Astrocyte (in vitro differentiated cells and primary cell): ENCODE data around the gene A4GNT. TPM values are rescaled to one million over a fixed set of nuclear protein-coding genes. Genes with fewer than 3 reads are reported as not detected.

Experiments
- DNase-seq: peaks from one replicate; pipeline ENCODE4 v3.0.0-alpha.2; 2010; ENCODE audit warnings: low read depth
- FAIRE-seq: peaks from 2 replicates; lab custom pipeline; 2011; peaks lifted over from hg19 to GRCh38; lab: Jason Lieb, UNC
- H2AFZ ChIP-seq: 2 replicates; pipeline ENCODE4 v1.6.0; 2012; ENCODE audit warnings: low read depth, low read length, inconsistent platforms
- H3K27ac ChIP-seq: 2 replicates; pipeline ENCODE4 v1.5.1; 2011; ENCODE audit warnings: low read depth, low read length, inconsistent platforms
- H3K27me3 ChIP-seq: 2 replicates; pipeline ENCODE4 v1.6.0; 2011; ENCODE audit warnings: low read length, inconsistent platforms; ENCODE audit not compliant: insufficient read depth
- H3K36me3 ChIP-seq: 2 replicates; pipeline ENCODE4 v1.5.1; 2011; ENCODE audit warnings: low read length, inconsistent platforms; ENCODE audit not compliant: insufficient read depth
- H3K4me1 ChIP-seq: 2 replicates; pipeline ENCODE4 v1.5.1; 2011; ENCODE audit warnings: low read length, inconsistent platforms; ENCODE audit not compliant: insufficient read depth
- H3K4me2 ChIP-seq: 2 replicates; pipeline ENCODE4 v1.6.0; 2012; ENCODE audit warnings: low read length, inconsistent platforms
- H3K4me3 ChIP-seq: 2 replicates; pipeline ENCODE4 v1.5.1; 2011; ENCODE audit warnings: low read depth, mild to moderate bottlenecking, low read length, inconsistent platforms; ENCODE audit not compliant: insufficient read depth
- H3K79me2 ChIP-seq: 2 replicates; pipeline ENCODE4 v1.6.0; 2012; ENCODE audit warnings: mild to moderate bottlenecking, low read length, inconsistent platforms; ENCODE audit not compliant: insufficient read depth
- H3K9ac ChIP-seq: 2 replicates; pipeline ENCODE4 v1.6.0; 2012; ENCODE audit warnings: mild to moderate bottlenecking, low read length, inconsistent platforms
- H3K9me3 ChIP-seq: 2 replicates; pipeline ENCODE4 v1.5.1; 2012; ENCODE audit warnings: low read depth, mild to moderate bottlenecking, low read length, inconsistent platforms; ENCODE audit not compliant: insufficient read depth
- H4K20me1 ChIP-seq: 2 replicates; pipeline ENCODE4 v1.6.0; 2012; ENCODE audit warnings: low read length, inconsistent platforms; ENCODE audit not compliant: insufficient read depth
- H3K27ac Mint-ChIP-seq: one replicate; pipeline ENCODE4 v1.8.0; 2021; ENCODE audit warnings: mild to moderate bottlenecking, mixed read lengths; ENCODE audit not compliant: unreplicated experiment
- H3K27me3 Mint-ChIP-seq: one replicate; pipeline ENCODE4 v1.8.0; 2021; ENCODE audit warnings: low read depth, mixed read lengths; ENCODE audit not compliant: unreplicated experiment
- H3K36me3 Mint-ChIP-seq: one replicate; pipeline ENCODE4 v1.8.0; 2021; ENCODE audit warnings: low read depth, mixed read lengths; ENCODE audit not compliant: unreplicated experiment
- H3K4me1 Mint-ChIP-seq: one replicate; pipeline ENCODE4 v1.8.0; 2021; ENCODE audit warnings: low read depth, mixed read lengths; ENCODE audit not compliant: unreplicated experiment
- H3K4me3 Mint-ChIP-seq: one replicate; pipeline ENCODE4 v1.8.0; 2021; ENCODE audit warnings: mild to moderate bottlenecking, moderate library complexity, mixed read lengths; ENCODE audit not compliant: unreplicated experiment
- H3K9me3 Mint-ChIP-seq: one replicate; pipeline ENCODE4 v1.8.0; 2021; ENCODE audit warnings: mild to moderate bottlenecking, mixed read lengths; ENCODE audit not compliant: unreplicated experiment
- EZH2 ChIP-seq: IDR thresholded peaks from 2 replicates; pipeline ENCODE4 v1.6.1; 2012; ENCODE audit warnings: mild to moderate bottlenecking, low read length, inconsistent platforms; ENCODE audit not compliant: insufficient read depth
- total RNA-seq: library from RNA; stranded (reverse); gene quantifications from 2 replicates; pipeline ENCODE4 v1.2.1, GENCODE V29; 2021
- TF ChIP-seq, protein P1 (sequence below): IDR thresholded peaks from 2 replicates; pipeline ENCODE4 v1.5.1; 2011; ENCODE audit warnings: low read depth, mild to moderate bottlenecking, inconsistent platforms, low read length, moderate library complexity; ENCODE audit not compliant: insufficient read depth

Gene A4GNT
- total RNA-seq, 1 donor from 2014 or later, result not detected

DNA sequence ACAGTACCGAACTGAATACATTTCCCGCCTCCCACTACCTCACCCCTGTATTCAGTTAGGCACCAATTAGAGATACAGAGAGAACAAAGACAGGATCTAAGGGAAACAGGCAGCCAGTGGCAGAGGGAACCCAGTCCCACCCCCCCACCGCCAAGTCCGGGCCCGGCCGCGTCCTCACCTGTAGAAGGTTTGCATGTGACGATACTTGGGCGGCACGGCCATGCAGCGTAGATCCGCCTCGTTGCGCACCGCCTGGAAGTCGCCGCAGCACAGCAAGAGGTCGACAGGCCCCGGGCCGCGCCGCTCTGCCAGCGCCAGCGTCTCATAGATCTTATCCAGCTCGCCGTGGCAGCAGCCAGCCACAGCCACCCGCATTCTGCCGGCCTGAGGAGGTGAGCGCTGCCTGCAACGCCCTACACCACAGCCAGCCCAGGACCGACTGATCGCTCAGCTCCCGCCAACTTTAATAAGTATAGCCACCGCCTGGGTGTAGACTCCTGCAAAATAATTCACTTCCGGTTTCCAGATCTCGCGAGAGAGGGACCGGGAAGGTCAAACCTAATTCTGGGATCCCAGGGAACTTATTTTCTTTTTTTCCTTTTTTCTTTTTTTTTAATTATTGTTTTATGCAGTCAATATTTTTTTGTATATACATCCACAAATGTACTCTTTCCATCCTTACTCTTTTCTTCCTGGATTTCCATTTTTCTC is 42.4 kb upstream of the A4GNT start, which contains the start of gene DBR1:
TSS of gene DBR1 (minus strand) at position 501 of the 711 bp plus-strand sequence. CDS start at position 375, 126 bp downstream.
- peak within 1 kb of the TSS; percentile 95 for H3K27ac Mint-ChIP-seq
- DNase-seq, result peak; percentile 60
- peaks cover 4% of the 10 kb centered on the region for H3K4me1 Mint-ChIP-seq
- H3K27me3 ChIP-seq, result no peaks in the 10 kb centered on the region
- peaks cover 2% of the 10 kb centered on the region for H3K27me3 Mint-ChIP-seq
- peak within 1 kb of the TSS; percentile 94 for H3K4me2 ChIP-seq
- TF ChIP-seq, protein P1, sequence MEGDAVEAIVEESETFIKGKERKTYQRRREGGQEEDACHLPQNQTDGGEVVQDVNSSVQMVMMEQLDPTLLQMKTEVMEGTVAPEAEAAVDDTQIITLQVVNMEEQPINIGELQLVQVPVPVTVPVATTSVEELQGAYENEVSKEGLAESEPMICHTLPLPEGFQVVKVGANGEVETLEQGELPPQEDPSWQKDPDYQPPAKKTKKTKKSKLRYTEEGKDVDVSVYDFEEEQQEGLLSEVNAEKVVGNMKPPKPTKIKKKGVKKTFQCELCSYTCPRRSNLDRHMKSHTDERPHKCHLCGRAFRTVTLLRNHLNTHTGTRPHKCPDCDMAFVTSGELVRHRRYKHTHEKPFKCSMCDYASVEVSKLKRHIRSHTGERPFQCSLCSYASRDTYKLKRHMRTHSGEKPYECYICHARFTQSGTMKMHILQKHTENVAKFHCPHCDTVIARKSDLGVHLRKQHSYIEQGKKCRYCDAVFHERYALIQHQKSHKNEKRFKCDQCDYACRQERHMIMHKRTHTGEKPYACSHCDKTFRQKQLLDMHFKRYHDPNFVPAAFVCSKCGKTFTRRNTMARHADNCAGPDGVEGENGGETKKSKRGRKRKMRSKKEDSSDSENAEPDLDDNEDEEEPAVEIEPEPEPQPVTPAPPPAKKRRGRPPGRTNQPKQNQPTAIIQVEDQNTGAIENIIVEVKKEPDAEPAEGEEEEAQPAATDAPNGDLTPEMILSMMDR, result no peak
- TF ChIP-seq EZH2, result no peak
- H3K79me2 ChIP-seq, result peaks cover 31% of the 10 kb centered on the region
- no peaks in the 10 kb centered on the region for H3K9me3 ChIP-seq
- H3K27ac ChIP-seq, result peak within 1 kb of the TSS; percentile 51
- peak within 1 kb of the TSS; percentile 86 for H3K9ac ChIP-seq
- H3K4me3 ChIP-seq, result peak within 1 kb of the TSS; percentile 92
- peak within 1 kb of the TSS; percentile 97 for H2AFZ ChIP-seq
- no peaks in the 10 kb centered on the region for H3K9me3 Mint-ChIP-seq
- H3K36me3 ChIP-seq, result peaks cover 6% of the 10 kb centered on the region
- H4K20me1 ChIP-seq, result no peaks in the 10 kb centered on the region
- FAIRE-seq, result no peak
- peak within 1 kb of the TSS; percentile 99 for H3K4me3 Mint-ChIP-seq
- peaks cover 2% of the 10 kb centered on the region for H3K36me3 Mint-ChIP-seq
- H3K4me1 ChIP-seq, result peaks cover 7% of the 10 kb centered on the region

DNA sequence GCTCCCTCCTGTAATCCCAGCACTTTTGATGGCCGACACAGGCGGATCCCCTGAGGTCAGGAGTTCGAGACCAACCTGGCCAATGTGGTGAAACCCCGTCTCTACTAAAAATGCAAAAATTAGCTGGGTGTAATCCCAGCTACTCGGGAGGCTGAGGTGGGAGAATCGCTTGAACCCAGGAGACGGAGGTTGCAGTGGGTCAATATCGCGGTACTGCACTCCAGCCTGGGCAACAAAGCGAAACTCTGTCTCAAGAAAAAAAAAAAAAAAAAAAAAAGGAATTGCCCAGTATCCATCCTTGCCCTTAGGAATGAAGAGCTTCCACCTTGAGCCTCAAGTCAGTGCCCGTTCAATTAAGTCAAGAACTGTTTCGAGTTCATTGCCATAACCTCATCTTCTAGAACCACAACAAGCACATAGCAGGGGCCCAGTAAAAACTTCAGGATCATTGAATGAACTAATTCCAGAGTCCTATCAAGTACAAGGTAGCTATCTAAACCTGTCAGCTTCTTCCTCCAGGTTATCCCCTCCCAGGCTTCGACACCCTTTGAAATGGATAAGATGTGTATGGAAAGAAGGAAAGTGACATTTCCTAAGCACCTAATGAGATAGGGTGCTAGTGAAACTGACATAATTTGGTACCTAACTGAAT is 41.7 kb upstream of the A4GNT start:
- peaks cover 7% of the 10 kb centered on the region for H3K4me1 ChIP-seq
- no peaks in the 10 kb centered on the region for H3K9me3 Mint-ChIP-seq
- H4K20me1 ChIP-seq, result no peaks in the 10 kb centered on the region
- DNase-seq, result no peak
- peak overlapping the region; percentile 51 for H3K27ac ChIP-seq
- H3K9ac ChIP-seq, result peak overlapping the region; percentile 86
- H3K4me3 ChIP-seq, result peak overlapping the region; percentile 92
- peak overlapping the region; percentile 97 for H2AFZ ChIP-seq
- peak overlapping the region; percentile 94 for H3K4me2 ChIP-seq
- peak overlapping the region; percentile 99 for H3K4me3 Mint-ChIP-seq
- peaks cover 9% of the 10 kb centered on the region for H3K36me3 ChIP-seq
- peak overlapping the region; percentile 95 for H3K27ac Mint-ChIP-seq
- H3K36me3 Mint-ChIP-seq, result peaks cover 2% of the 10 kb centered on the region
- no peaks in the 10 kb centered on the region for H3K27me3 ChIP-seq
- FAIRE-seq, result no peak
- no peaks in the 10 kb centered on the region for H3K27me3 Mint-ChIP-seq
- peaks cover 31% of the 10 kb centered on the region for H3K79me2 ChIP-seq
- H3K9me3 ChIP-seq, result no peaks in the 10 kb centered on the region
- H3K4me1 Mint-ChIP-seq, result peaks cover 4% of the 10 kb centered on the region
- no peak for TF ChIP-seq EZH2
- TF ChIP-seq, protein P1, result no peak
